ENCODE measurements around the gene FBXO28. TPM values are rescaled to one million over a fixed set of nuclear protein-coding genes. Genes with fewer than 3 reads are reported as not detected.

The FBXO28 gene
- total RNA-seq, 1 experiment from 2014 or later, result 45.8 TPM

- POLR2A ChIA-PET (ENCODE audit: low non-redundant PET), result no interaction called here
- Histone ChIP-seq H3K9me3 (ENCODE audit: low read depth, low read length, poor library complexity, severe bottlenecking) (no peaks in the 10 kb centered on the region), H3K27ac (ENCODE audit: low read depth, low read length, poor library complexity, severe bottlenecking) (no peak overlapping the region), H3K27me3 (replicated peaks; ENCODE audit: insufficient read depth, low read depth, low read length, poor library complexity) (no peaks in the 10 kb centered on the region), H3K4me3 (ENCODE audit: low read depth, low read length, poor library complexity, severe bottlenecking) (no peak overlapping the region), H3K36me3 (ENCODE audit: insufficient read depth, low read length, poor library complexity, severe bottlenecking) (no peaks in the 10 kb centered on the region), H3K4me1 (ENCODE audit: insufficient read depth, low read length, poor library complexity, severe bottlenecking) (no peaks in the 10 kb centered on the region)
- no TSS peak for BruUV-seq (replicated peaks)
- DNase-seq (ENCODE audit: low spot score), result no peak
- no peak for TF ChIP-seq EZH2 (IDR thresholded peaks at IDR 0.05; ENCODE audit: borderline replicate concordance, low read depth, low read length, poor library complexity, severe bottlenecking)
- TF ChIP-seq, protein P1, sequence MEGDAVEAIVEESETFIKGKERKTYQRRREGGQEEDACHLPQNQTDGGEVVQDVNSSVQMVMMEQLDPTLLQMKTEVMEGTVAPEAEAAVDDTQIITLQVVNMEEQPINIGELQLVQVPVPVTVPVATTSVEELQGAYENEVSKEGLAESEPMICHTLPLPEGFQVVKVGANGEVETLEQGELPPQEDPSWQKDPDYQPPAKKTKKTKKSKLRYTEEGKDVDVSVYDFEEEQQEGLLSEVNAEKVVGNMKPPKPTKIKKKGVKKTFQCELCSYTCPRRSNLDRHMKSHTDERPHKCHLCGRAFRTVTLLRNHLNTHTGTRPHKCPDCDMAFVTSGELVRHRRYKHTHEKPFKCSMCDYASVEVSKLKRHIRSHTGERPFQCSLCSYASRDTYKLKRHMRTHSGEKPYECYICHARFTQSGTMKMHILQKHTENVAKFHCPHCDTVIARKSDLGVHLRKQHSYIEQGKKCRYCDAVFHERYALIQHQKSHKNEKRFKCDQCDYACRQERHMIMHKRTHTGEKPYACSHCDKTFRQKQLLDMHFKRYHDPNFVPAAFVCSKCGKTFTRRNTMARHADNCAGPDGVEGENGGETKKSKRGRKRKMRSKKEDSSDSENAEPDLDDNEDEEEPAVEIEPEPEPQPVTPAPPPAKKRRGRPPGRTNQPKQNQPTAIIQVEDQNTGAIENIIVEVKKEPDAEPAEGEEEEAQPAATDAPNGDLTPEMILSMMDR (conservative IDR thresholded peaks at IDR 0.05; ENCODE audit: low read depth, low read length), result no peak
- intact Hi-C loops (cut with micrococcal nuclease; ENCODE audit: unreplicated experiment), result no loop called here
- CTCF ChIA-PET, result no interaction called here
Measured at GRCh38 chr1:224168859-224169380, 55.0 kb downstream of the FBXO28 start.

GRCh38 chr1:224169718-224170270 lies 55.9 kb downstream of the FBXO28 start:
- POLR2A ChIA-PET (ENCODE audit: low non-redundant PET), result no interaction called here
- BruUV-seq (replicated peaks), result no TSS peak
- intact Hi-C loops (cut with micrococcal nuclease; ENCODE audit: unreplicated experiment), result no loop called here

DNA sequence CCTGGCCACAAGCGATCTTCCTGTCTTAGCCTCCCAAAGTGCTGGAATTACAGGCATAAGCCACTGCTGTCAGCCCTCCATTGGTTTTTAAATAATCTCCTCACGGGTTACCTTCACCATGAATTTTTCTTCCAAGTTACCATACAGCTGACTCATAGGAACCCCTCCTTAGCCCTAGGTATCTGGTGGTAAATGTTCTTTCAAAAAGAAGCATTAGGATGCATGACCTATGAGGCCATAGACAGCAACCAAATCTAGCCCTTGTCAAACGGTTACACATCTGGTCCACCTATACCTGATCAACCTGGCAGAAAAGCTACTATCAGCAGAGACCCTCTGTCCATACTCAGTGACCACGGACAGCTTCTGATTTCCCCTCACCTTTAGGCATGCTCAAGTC lies 56.4 kb downstream of the FBXO28 start:
- no TSS peak for BruUV-seq (replicated peaks)
- Histone ChIP-seq H3K27ac (ENCODE audit: low read depth, low read length, poor library complexity, severe bottlenecking) (no peak overlapping the region), H3K4me1 (ENCODE audit: insufficient read depth, low read length, poor library complexity, severe bottlenecking) (no peaks in the 10 kb centered on the region), H3K36me3 (ENCODE audit: insufficient read depth, low read length, poor library complexity, severe bottlenecking) (no peaks in the 10 kb centered on the region), H3K27me3 (replicated peaks; ENCODE audit: insufficient read depth, low read depth, low read length, poor library complexity) (no peaks in the 10 kb centered on the region), H3K4me3 (ENCODE audit: low read depth, low read length, poor library complexity, severe bottlenecking) (no peak overlapping the region), H3K9me3 (ENCODE audit: low read depth, low read length, poor library complexity, severe bottlenecking) (no peaks in the 10 kb centered on the region)
- TF ChIP-seq, protein P1 (conservative IDR thresholded peaks at IDR 0.05; ENCODE audit: low read depth, low read length), result no peak
- no peak for TF ChIP-seq EZH2 (IDR thresholded peaks at IDR 0.05; ENCODE audit: borderline replicate concordance, low read depth, low read length, poor library complexity, severe bottlenecking)
- POLR2A ChIA-PET (ENCODE audit: low non-redundant PET), result no interaction called here
- CTCF ChIA-PET, result no interaction called here
- intact Hi-C loops (cut with micrococcal nuclease; ENCODE audit: unreplicated experiment), result no loop called here
- DNase-seq (ENCODE audit: low spot score), result no peak

More at GRCh38 chr1:224169718-224170270, 55.9 kb downstream of the FBXO28 start:
- Histone ChIP-seq H3K27ac (ENCODE audit: low read depth, low read length, poor library complexity, severe bottlenecking) (no peak overlapping the region), H3K36me3 (ENCODE audit: insufficient read depth, low read length, poor library complexity, severe bottlenecking) (no peaks in the 10 kb centered on the region), H3K27me3 (replicated peaks; ENCODE audit: insufficient read depth, low read depth, low read length, poor library complexity) (no peaks in the 10 kb centered on the region), H3K9me3 (ENCODE audit: low read depth, low read length, poor library complexity, severe bottlenecking) (no peaks in the 10 kb centered on the region), H3K4me3 (ENCODE audit: low read depth, low read length, poor library complexity, severe bottlenecking) (no peak overlapping the region), H3K4me1 (ENCODE audit: insufficient read depth, low read length, poor library complexity, severe bottlenecking) (no peaks in the 10 kb centered on the region)
- DNase-seq (ENCODE audit: low spot score), result no peak
- CTCF ChIA-PET, result no interaction called here
- TF ChIP-seq, protein P1 (conservative IDR thresholded peaks at IDR 0.05; ENCODE audit: low read depth, low read length), result no peak
- no peak for TF ChIP-seq EZH2 (IDR thresholded peaks at IDR 0.05; ENCODE audit: borderline replicate concordance, low read depth, low read length, poor library complexity, severe bottlenecking)
